Activated naive CD4-positive, alpha-beta T cell treated with anti-CD3 and anti-CD28 coated beads, Interleukin-2, amount 10 ng/mL, durations not matched to agents 7 days and 5 days (primary cell): ENCODE measurements around the gene EBP.
A peak's percentile ranks its signal among the peaks of the same experiment; 100 is the strongest.

ENCODE experiments used
- CTCF ChIA-PET: fragments of 350-600 bp; sonication (Branson Sonifier 250); formaldehyde crosslinking; loops from one replicate; lab custom pipeline; 2021; ENCODE audit warnings: antibody characterized with exemption; lab: Charles Lee
- DNase-seq: peaks from one replicate; pipeline ENCODE4 v3.0.0-alpha.2; 2020
- H3K27ac Mint-ChIP-seq: one replicate; pipeline ENCODE4 v1.8.0; 2021; ENCODE audit warnings: mild to moderate bottlenecking, moderate library complexity, mixed read lengths
- H3K27me3 Mint-ChIP-seq: one replicate; pipeline ENCODE4 v1.8.0; 2021; ENCODE audit warnings: mild to moderate bottlenecking, mixed read lengths
- H3K36me3 Mint-ChIP-seq: one replicate; pipeline ENCODE4 v1.8.0; 2021; ENCODE audit warnings: mixed read lengths
- H3K4me1 Mint-ChIP-seq: one replicate; pipeline ENCODE4 v1.8.0; 2021; ENCODE audit warnings: mixed read lengths
- H3K4me3 Mint-ChIP-seq: one replicate; pipeline ENCODE4 v1.8.0; 2021; ENCODE audit warnings: mild to moderate bottlenecking, moderate library complexity, mixed read lengths
- H3K9me3 Mint-ChIP-seq: one replicate; pipeline ENCODE4 v1.8.0; 2021; ENCODE audit warnings: mixed read lengths

Gene EBP

DNA sequence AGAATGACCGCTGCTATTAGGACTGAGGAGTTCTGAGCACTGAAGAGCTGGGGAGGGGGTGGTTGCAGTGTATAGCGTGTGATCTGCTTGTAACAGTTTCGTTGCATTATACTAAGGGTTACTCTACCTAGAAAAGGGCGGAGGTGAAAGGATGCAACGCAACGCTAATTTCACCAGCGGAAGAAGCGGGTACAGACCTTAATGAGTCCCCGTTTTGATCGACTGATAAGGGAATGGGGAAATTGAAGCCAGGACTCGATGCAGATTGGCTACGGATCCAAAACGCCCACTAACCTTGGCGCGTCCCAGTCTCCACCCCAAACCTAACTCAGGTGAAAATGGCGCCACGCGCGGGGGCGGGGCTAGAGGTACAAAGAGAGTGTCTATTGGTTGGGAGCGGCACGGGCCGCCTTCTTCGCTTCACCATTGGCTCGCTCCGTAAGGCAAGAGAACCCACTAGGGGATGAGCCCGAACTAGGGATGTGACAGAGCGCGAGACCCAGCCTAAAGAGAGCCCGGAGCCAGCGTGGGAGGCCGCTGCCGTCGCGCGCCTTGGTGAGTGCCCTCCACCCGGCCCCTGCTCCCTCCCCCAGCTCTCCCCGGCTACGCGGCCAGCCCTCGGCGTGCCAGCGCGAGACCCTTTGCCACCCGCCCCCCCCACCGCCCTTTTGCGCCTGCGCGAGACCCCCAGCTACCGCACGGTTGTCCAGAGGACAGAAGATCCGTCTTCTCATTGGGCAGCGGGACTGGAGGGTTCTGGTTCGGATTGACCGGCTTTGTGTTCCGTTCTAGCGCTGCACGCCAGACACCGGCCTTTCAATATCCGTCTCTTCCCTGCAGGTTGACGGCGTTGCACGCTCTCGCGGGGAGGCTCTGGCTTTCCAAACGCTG, at the start of gene EBP:
EBP (plus strand) TSS at position 456 of the 891 bp plus-strand sequence. CDS start 1,964 bp downstream, outside the sequence.
- CTCF ChIA-PET, result interaction anchor here (1.7 kb wide), 1 partner anchor 18 kb away, joined by 5 read pairs; the partner anchor contains the start of gene TBC1D25
- Mint-ChIP-seq H3K36me3 (peaks cover 21% of the 10 kb centered on the region), H3K4me1 (peaks cover 51% of the 10 kb centered on the region), H3K27ac (peak within 1 kb of the TSS; percentile 97), H3K9me3 (no peaks in the 10 kb centered on the region), H3K4me3 (peak within 1 kb of the TSS; percentile 92), H3K27me3 (no peaks in the 10 kb centered on the region)
- DNase-seq, result peak; percentile 97

- no peak for DNase-seq
- Mint-ChIP-seq H3K27me3 (no peaks in the 10 kb centered on the region), H3K4me1 (peaks cover 44% of the 10 kb centered on the region), H3K4me3 (no peak overlapping the region), H3K36me3 (peaks cover 11% of the 10 kb centered on the region), H3K9me3 (no peaks in the 10 kb centered on the region), H3K27ac (no peak overlapping the region)
- CTCF ChIA-PET, result no interaction called here
Measured at GRCh38 chrX:48472225-48472624, 49.4 kb upstream of the EBP start.

- no peak overlapping the region for H3K27ac Mint-ChIP-seq
- DNase-seq, result no peak
- no peaks in the 10 kb centered on the region for H3K9me3 Mint-ChIP-seq
- H3K36me3 Mint-ChIP-seq, result peaks cover 16% of the 10 kb centered on the region
- no peaks in the 10 kb centered on the region for H3K27me3 Mint-ChIP-seq
- no peak overlapping the region for H3K4me3 Mint-ChIP-seq
- H3K4me1 Mint-ChIP-seq, result peaks cover 44% of the 10 kb centered on the region
- CTCF ChIA-PET, result interaction anchor here (0.6 to 1.4 kb wide), 3 partner anchors 20 to 103 kb away, joined by 3 to 5 read pairs (median 4); no protein-coding TSS in a partner anchor
Measured at GRCh38 chrX:48472851-48473703, 48.5 kb upstream of the EBP start.

DNA sequence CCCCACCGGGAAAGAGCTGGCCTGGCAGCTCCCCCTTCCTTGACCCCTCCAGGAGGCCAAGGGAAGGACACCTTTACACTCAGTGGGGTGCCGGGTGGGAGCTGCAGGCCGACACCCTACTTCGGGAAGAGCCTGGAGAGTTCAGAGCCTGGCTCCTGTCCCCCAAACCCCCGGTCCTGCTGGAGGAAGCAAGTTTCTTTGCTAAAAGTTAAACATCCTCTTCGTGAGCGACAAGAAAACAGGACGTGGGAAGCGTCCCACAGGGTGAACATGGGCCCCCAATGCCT, 48.0 kb upstream of the EBP start:
- Mint-ChIP-seq H3K9me3 (no peaks in the 10 kb centered on the region), H3K27ac (no peak overlapping the region), H3K4me3 (no peak overlapping the region), H3K27me3 (no peaks in the 10 kb centered on the region), H3K36me3 (peaks cover 21% of the 10 kb centered on the region), H3K4me1 (peaks cover 49% of the 10 kb centered on the region)
- DNase-seq, result no peak
- CTCF ChIA-PET, result interaction anchor here (0.6 to 1.4 kb wide), 4 partner anchors 19 to 102 kb away, joined by 3 to 5 read pairs (median 4); partner anchors contain the start of gene RBM3

- DNase-seq, result peak; percentile 62
- peaks cover 51% of the 10 kb centered on the region for H3K4me1 Mint-ChIP-seq
- H3K27me3 Mint-ChIP-seq, result no peaks in the 10 kb centered on the region
Measured at GRCh38 chrX:48474127-48474526, 47.5 kb upstream of the EBP start.

GRCh38 chrX:48474581-48474980, 47.0 kb upstream of the EBP start:
- Mint-ChIP-seq H3K9me3 (no peaks in the 10 kb centered on the region), H3K4me3 (peak overlapping the region; percentile 94), H3K27me3 (no peaks in the 10 kb centered on the region), H3K27ac (peak overlapping the region; percentile 97), H3K4me1 (peaks cover 49% of the 10 kb centered on the region), H3K36me3 (peaks cover 23% of the 10 kb centered on the region)
- DNase-seq, result no peak
- CTCF ChIA-PET, result interaction anchor here (0.6 to 1.4 kb wide), 7 partner anchors 18 to 392 kb away, joined by 3 to 9 read pairs (median 4); partner anchors contain the start of genes RBM3 and TBC1D25

More at GRCh38 chrX:48474127-48474526, 47.5 kb upstream of the EBP start:
- no peak overlapping the region for H3K4me3 Mint-ChIP-seq
- no peaks in the 10 kb centered on the region for H3K9me3 Mint-ChIP-seq
- H3K27ac Mint-ChIP-seq, result no peak overlapping the region
- CTCF ChIA-PET, result interaction anchor here (0.6 to 1.4 kb wide), 8 partner anchors 19 to 391 kb away, joined by 3 to 9 read pairs (median 4); partner anchors contain the start of genes RBM3 and TBC1D25
- peaks cover 21% of the 10 kb centered on the region for H3K36me3 Mint-ChIP-seq

- peaks cover 25% of the 10 kb centered on the region for H3K36me3 Mint-ChIP-seq
- no peaks in the 10 kb centered on the region for H3K27me3 Mint-ChIP-seq
- no peaks in the 10 kb centered on the region for H3K9me3 Mint-ChIP-seq
- peak overlapping the region; percentile 97 for H3K27ac Mint-ChIP-seq
- no peak for DNase-seq
- CTCF ChIA-PET, result interaction anchor here (1.1 to 1.3 kb wide), 2 partner anchors 19 to 64 kb away, joined by 4 to 9 read pairs; partner anchors contain the start of gene TBC1D25
- H3K4me3 Mint-ChIP-seq, result peak overlapping the region; percentile 94
- peaks cover 45% of the 10 kb centered on the region for H3K4me1 Mint-ChIP-seq
Measured at GRCh38 chrX:48475296-48475695, 46.3 kb upstream of the EBP start.

GRCh38 chrX:48475774-48476577, 45.6 kb upstream of the EBP start, which contains the start of gene FTSJ1:
TSS of gene FTSJ1 (plus strand) at chrX:48476199. CDS start at chrX:48478048, 1,849 bp downstream.
- peak; percentile 94 for DNase-seq
- Mint-ChIP-seq H3K4me1 (peaks cover 45% of the 10 kb centered on the region), H3K36me3 (peaks cover 30% of the 10 kb centered on the region), H3K27me3 (no peaks in the 10 kb centered on the region), H3K9me3 (no peaks in the 10 kb centered on the region), H3K27ac (peak within 1 kb of the TSS; percentile 97), H3K4me3 (peak within 1 kb of the TSS; percentile 94)
- CTCF ChIA-PET, result no interaction called here

DNA sequence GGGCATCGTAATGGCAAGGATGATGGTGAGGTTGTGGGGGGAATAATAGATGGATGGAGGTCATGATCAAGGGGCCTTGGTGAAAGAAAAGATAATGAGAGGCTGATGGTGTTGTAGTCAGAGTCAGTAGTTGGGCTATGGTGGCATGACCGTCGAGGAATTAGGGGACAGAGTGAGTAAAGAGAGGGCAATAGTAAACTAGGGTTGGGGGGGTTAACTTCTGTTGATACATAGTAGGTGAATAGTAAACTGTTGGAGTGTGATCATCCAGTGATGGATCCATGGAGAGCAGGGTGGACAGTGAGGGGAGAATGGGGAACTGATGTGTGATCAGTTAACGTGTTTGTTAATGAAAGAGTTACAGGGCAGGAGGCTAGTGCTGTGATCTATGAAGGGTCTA, 44.7 kb upstream of the EBP start:
- CTCF ChIA-PET, result no interaction called here

GRCh38 chrX:48477960-48478755, 43.5 kb upstream of the EBP start:
- no peak for DNase-seq
- CTCF ChIA-PET, result no interaction called here
- Mint-ChIP-seq H3K4me1 (peaks cover 43% of the 10 kb centered on the region), H3K9me3 (no peaks in the 10 kb centered on the region), H3K36me3 (peaks cover 40% of the 10 kb centered on the region), H3K4me3 (peak overlapping the region; percentile 94), H3K27me3 (no peaks in the 10 kb centered on the region), H3K27ac (no peak overlapping the region)

More for the DNA sequence above, 44.7 kb upstream of the EBP start:
- Mint-ChIP-seq H3K27ac (peak overlapping the region; percentile 97), H3K36me3 (peaks cover 32% of the 10 kb centered on the region), H3K4me3 (peak overlapping the region; percentile 94), H3K9me3 (no peaks in the 10 kb centered on the region), H3K4me1 (peaks cover 43% of the 10 kb centered on the region), H3K27me3 (no peaks in the 10 kb centered on the region)
- DNase-seq, result no peak

GRCh38 chrX:48478806-48479205, 42.8 kb upstream of the EBP start:
- Mint-ChIP-seq H3K4me3 (no peak overlapping the region), H3K27me3 (no peaks in the 10 kb centered on the region), H3K27ac (no peak overlapping the region), H3K36me3 (peaks cover 45% of the 10 kb centered on the region), H3K9me3 (no peaks in the 10 kb centered on the region), H3K4me1 (peaks cover 43% of the 10 kb centered on the region)
- CTCF ChIA-PET, result no interaction called here
- DNase-seq, result no peak

DNA sequence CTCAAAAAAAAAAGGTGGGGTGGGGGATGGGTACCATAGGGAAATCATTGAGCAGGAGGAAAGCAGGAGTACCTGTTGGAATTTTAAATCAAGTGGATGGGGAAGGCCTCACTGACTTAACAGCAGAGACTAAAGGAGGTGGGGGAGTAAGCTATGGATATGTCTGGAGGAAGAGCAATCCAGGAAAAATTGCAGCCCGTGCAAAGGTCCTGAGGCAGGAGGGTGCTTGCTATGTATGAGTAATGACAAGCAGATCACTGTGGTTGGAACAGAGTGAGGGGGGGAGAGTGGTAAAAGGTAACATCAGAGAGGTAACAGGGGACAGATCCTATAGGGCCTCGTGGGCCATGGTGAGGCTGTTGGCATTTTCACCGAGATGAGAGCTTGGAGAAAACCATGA, 41.5 kb upstream of the EBP start:
- Mint-ChIP-seq H3K9me3 (no peaks in the 10 kb centered on the region), H3K4me1 (peaks cover 32% of the 10 kb centered on the region), H3K27ac (no peak overlapping the region), H3K4me3 (no peak overlapping the region), H3K27me3 (no peaks in the 10 kb centered on the region), H3K36me3 (peaks cover 45% of the 10 kb centered on the region)
- DNase-seq, result no peak
- CTCF ChIA-PET, result interaction anchor here (1.2 kb wide), 1 partner anchor 14 kb away, joined by 3 read pairs; no protein-coding TSS in a partner anchor
